ENCODE results near the gene FBN1.

GRCh38 chr15:48614051-48614450 is 31.5 kb downstream of the FBN1 start:
- no peak for TF ChIP-seq CTCF (IDR thresholded peaks at IDR 0.05)
- no peak for TF ChIP-seq POLR2AphosphoS5 (IDR thresholded peaks at IDR 0.05)
